IPS-11a (cell line): ENCODE data around the gene HACE1.
"Not testable (repeated sequence)": the region's sequence is repeated elsewhere in the genome, so short reads cannot be mapped to it uniquely, and the experiment has no call there.

ENCODE experiments used
- H3K4me3 ChIP-seq: one replicate; pipeline ENCODE4 v1.5.1; 2013; ENCODE audit warnings: low read depth, low read length, control low read depth

Gene HACE1

GRCh38 chr6:104859225-104860146 is at the start of gene HACE1:
HACE1 (minus strand) TSS chr6:104859919; CDS start chr6:104859642, 277 bp downstream.
- H3K4me3 ChIP-seq = peak within 1 kb of the TSS; percentile 83

- H3K4me3 ChIP-seq = no peak overlapping the region
Measured at GRCh38 chr6:104908888-104909525, 49.3 kb upstream of the HACE1 start.

- no peak overlapping the region for H3K4me3 ChIP-seq
Measured at GRCh38 chr6:104908031-104908887, 48.5 kb upstream of the HACE1 start.

- not testable (repeated sequence) for H3K4me3 ChIP-seq
Measured at GRCh38 chr6:104898893-104899292, 39.2 kb upstream of the HACE1 start.

- no peak overlapping the region for H3K4me3 ChIP-seq
Measured at GRCh38 chr6:104896914-104897313, 37.2 kb upstream of the HACE1 start.

GRCh38 chr6:104888066-104888465 is 28.3 kb upstream of the HACE1 start:
- H3K4me3 ChIP-seq = no peak overlapping the region

- H3K4me3 ChIP-seq = no peak overlapping the region
Measured at GRCh38 chr6:104887350-104887749, 27.6 kb upstream of the HACE1 start.

GRCh38 chr6:104885518-104886043 is 25.9 kb upstream of the HACE1 start:
- no peak overlapping the region for H3K4me3 ChIP-seq

- H3K4me3 ChIP-seq = no peak overlapping the region
Measured at GRCh38 chr6:104884867-104885517, 25.3 kb upstream of the HACE1 start.

- no peak overlapping the region for H3K4me3 ChIP-seq
Measured at GRCh38 chr6:104881964-104882668, 22.4 kb upstream of the HACE1 start.

GRCh38 chr6:104862456-104862855 is 2.7 kb upstream of the HACE1 start:
- no peak overlapping the region for H3K4me3 ChIP-seq

GRCh38 chr6:104860221-104860620 is 502 bp upstream of the HACE1 start:
- H3K4me3 ChIP-seq = no peak overlapping the region

- peak overlapping the region; percentile 83 for H3K4me3 ChIP-seq
Measured at GRCh38 chr6:104858642-104859041, 1.1 kb downstream of the HACE1 start.

- no peak overlapping the region for H3K4me3 ChIP-seq
Measured at GRCh38 chr6:104855507-104855906, 4.2 kb downstream of the HACE1 start.

GRCh38 chr6:104847721-104848120 is 12.0 kb downstream of the HACE1 start:
- H3K4me3 ChIP-seq = not testable (repeated sequence)

GRCh38 chr6:104843229-104843628 is 16.5 kb downstream of the HACE1 start:
- H3K4me3 ChIP-seq = no peak overlapping the region

GRCh38 chr6:104837158-104837557 is 22.6 kb downstream of the HACE1 start:
- H3K4me3 ChIP-seq = no peak overlapping the region

- not testable (repeated sequence) for H3K4me3 ChIP-seq
Measured at GRCh38 chr6:104836479-104837020, 23.2 kb downstream of the HACE1 start.

GRCh38 chr6:104835782-104836181 is 23.9 kb downstream of the HACE1 start:
- no peak overlapping the region for H3K4me3 ChIP-seq
